GM12878 (cell line): ENCODE results near the gene TRABD2A. TPM values are rescaled to one million over a fixed set of nuclear protein-coding genes. Genes with fewer than 3 reads are reported as not detected.
A peak's percentile ranks its signal among the peaks of the same experiment; 100 is the strongest.

ENCODE experiments used
- ATAC-seq: fragments of 200-7000 bp; cut with Tn5 transposase; 3 replicates; pipeline ENCODE4 v1.9.1; 2020; ENCODE audit warnings: mild to moderate bottlenecking, moderate library complexity
- BruUV-seq: library from RNA; stranded (reverse); fragments of 400-500 nt; replicated peaks from 2 replicates; lab custom pipeline; 2021; lab: Mats Ljungman, UMichigan
- CTCF ChIA-PET: fragments of 300-600 bp; sonication (Branson Sonifier 250); formaldehyde crosslinking; extraction: SDS; loops from one replicate; lab custom pipeline; 2021; ENCODE audit warnings: inconsistent platforms; lab: Yijun Ruan, JAX
- POLR2A ChIA-PET: fragments of 350-600 bp; formaldehyde crosslinking; extraction: SDS; loops from one replicate; lab custom pipeline; 2021; ENCODE audit warnings: inconsistent platforms; lab: Charles Lee
- RAD21 ChIA-PET: fragments of 300-600 bp; sonication (Branson Sonifier 250); formaldehyde crosslinking; loops from one replicate; lab custom pipeline; 2023; ENCODE audit warnings: antibody characterized with exemption; ENCODE audit not compliant: unreplicated experiment; lab: Charles Lee
- SMC1A ChIA-PET: fragments of 300-600 bp; sonication (Branson Sonifier 250); formaldehyde crosslinking; loops from one replicate; lab custom pipeline; 2023; ENCODE audit not compliant: unreplicated experiment, uncharacterized antibody; lab: Charles Lee
- DNase-seq: peaks from one replicate; pipeline ENCODE4 v3.0.0-alpha.2; 2011; ENCODE audit warnings: low read depth, low spot score
- FAIRE-seq: peaks from 3 replicates; lab custom pipeline; 2011; peaks lifted over from hg19 to GRCh38; lab: Jason Lieb, UNC
- H2AFZ ChIP-seq: 2 replicates; pipeline ENCODE4 v1.6.0; 2011; ENCODE audit warnings: low read depth, low read length, control low read depth; ENCODE audit not compliant: control insufficient read depth
- H3K27ac ChIP-seq: 2 replicates; pipeline ENCODE4 v1.5.1; 2011; ENCODE audit warnings: control low read depth; ENCODE audit not compliant: control insufficient read depth, insufficient read depth
- H3K27me3 ChIP-seq, 2 experiments: replicated peaks in 1 of 2; 2 replicates each; pipeline versions ENCODE4 v1.6.0 to v1.6.1; 2011; ENCODE audit warnings: low read length in 1 of 2; ENCODE audit not compliant: control insufficient read depth in 2 of 2, insufficient read depth in 2 of 2
- H3K36me3 ChIP-seq, 2 experiments: 2 replicates each; pipeline ENCODE4 v1.5.1; 2011; ENCODE audit warnings: low read length in 1 of 2; ENCODE audit not compliant: control insufficient read depth in 2 of 2, insufficient read depth in 2 of 2
- H3K4me1 ChIP-seq: 2 replicates; pipeline ENCODE4 v1.6.1; 2011; ENCODE audit warnings: mild to moderate bottlenecking, low read length, moderate library complexity, mixed read lengths; ENCODE audit not compliant: control insufficient read depth, insufficient read depth
- H3K4me2 ChIP-seq: 2 replicates; pipeline ENCODE4 v1.6.0; 2011; ENCODE audit warnings: control low read depth; ENCODE audit not compliant: control insufficient read depth, insufficient read depth
- H3K4me3 ChIP-seq: fragments of 200-600 bp; sonication (generic); 2 replicates; pipeline ENCODE4 v1.5.1; 2016
- H3K79me2 ChIP-seq: 2 replicates; pipeline ENCODE4 v1.6.0; 2011; ENCODE audit warnings: low read length; ENCODE audit not compliant: control insufficient read depth, insufficient read depth
- H3K9ac ChIP-seq: 2 replicates; pipeline ENCODE4 v1.8.0; 2011; ENCODE audit warnings: low read length, control low read depth, mixed read lengths; ENCODE audit not compliant: control insufficient read depth, insufficient read depth
- H3K9me3 ChIP-seq: replicated peaks from 3 replicates; pipeline ENCODE4 v1.5.1; 2011; ENCODE audit warnings: mild to moderate bottlenecking, low read length; ENCODE audit not compliant: control insufficient read depth, insufficient read depth
- H4K20me1 ChIP-seq: 2 replicates; pipeline ENCODE4 v1.6.0; 2011; ENCODE audit not compliant: control insufficient read depth, insufficient read depth
- NFYB ChIP-seq: IDR thresholded peaks from 2 replicates; pipeline ENCODE4 v1.6.1; 2011; ENCODE audit warnings: low read depth, mild to moderate bottlenecking, low read length, improper control_type of control experiment, moderate library complexity; ENCODE audit not compliant: insufficient read depth
- NR2F1 ChIP-seq: fragments of 450-650 bp; conservative IDR thresholded peaks from 2 replicates; pipeline ENCODE4 v1.6.1; 2017; ENCODE audit warnings: mild to moderate bottlenecking
- RAD21 ChIP-seq: IDR thresholded peaks from 2 replicates; pipeline ENCODE4 v1.6.1; 2011; ENCODE audit warnings: mild to moderate bottlenecking, low read depth, low read length, moderate library complexity; ENCODE audit not compliant: insufficient read depth
- SMC3 ChIP-seq: IDR thresholded peaks from 2 replicates; pipeline ENCODE4 v1.6.1; 2011; ENCODE audit warnings: low read length, improper control_type of control experiment, borderline replicate concordance
- ZNF24 ChIP-seq: fragments of 450-650 bp; IDR thresholded peaks from 2 replicates; pipeline ENCODE4 v1.6.1; 2017; ENCODE audit warnings: antibody characterized with exemption, mild to moderate bottlenecking
- ZNF622 ChIP-seq: fragments of 450-650 bp; IDR thresholded peaks from 2 replicates; pipeline ENCODE4 v1.6.1; 2017; ENCODE audit warnings: mild to moderate bottlenecking, inconsistent platforms
- WGBS: methylation state at CpG from one replicate; pipeline ENCODE4 v1.1.6; 2016; ENCODE audit warnings: low lambda C conversion rate; ENCODE audit not compliant: insufficient replicate concordance, insufficient coverage; ENCODE audit errors: missing lambda C conversion rate; 5-methylcytosine and 5-hydroxymethylcytosine counted together
- in situ Hi-C: fragments of 300-500 bp; cut with MboI; formaldehyde crosslinking; loops from 9 replicates; pipeline ENCODE4 v1.14.3; 2018; ENCODE audit warnings: mixed read lengths
- intact Hi-C: fragments of 100-400 bp; cut with micrococcal nuclease; formaldehyde crosslinking; loops from one replicate; pipeline ENCODE4 v1.14.2; 2022; ENCODE audit not compliant: unreplicated experiment
- polyA plus RNA-seq, 11 experiments: library from polyadenylated mRNA; depleted of rRNA in 4 of 11; unstranded in 6 of 11; stranded (reverse) in 5 of 11; fragments of >200 nt; fragmentation: Nextera tagmentation in 4 of 11; fragmentation: Illumina TruSeq in 1 of 11; extraction: Ambion mirVana in 4 of 11; extraction: Trizol in 1 of 11; gene quantifications; 1 replicate in 1 of 11; 2 replicates in 10 of 11; pipeline versions ENCODE4 v1.2.1 to v1.2.3, GENCODE V29; 2011 to 2016; ENCODE audit warnings: inconsistent platforms in 2 of 11, missing spikeins in 2 of 11, low read depth in 1 of 11
- total RNA-seq, 4 experiments: library from RNA; depleted of rRNA in 3 of 4; stranded (reverse); fragments of >200 nt in 3 of 4; fragmentation: Illumina TruSeq in 1 of 4; extraction: Trizol in 1 of 4; gene quantifications; 2 replicates each; pipeline versions ENCODE4 v1.2.1 to v1.2.3, GENCODE V29; 2013 to 2021
- TF ChIP-seq, protein P1 (sequence below), 3 experiments: IDR thresholded peaks in 2 of 3; conservative IDR thresholded peaks in 1 of 3; 2 replicates each; pipeline ENCODE4 v1.5.1; 2011; ENCODE audit warnings: low read depth in 3 of 3, low read length in 3 of 3, mild to moderate bottlenecking in 3 of 3, control low read depth in 2 of 3, moderate library complexity in 2 of 3, inconsistent platforms in 1 of 3, mixed read lengths in 1 of 3; ENCODE audit not compliant: control insufficient read depth in 2 of 3, insufficient read depth in 1 of 3; ENCODE audit errors: extremely low read depth in 1 of 3
- TF ChIP-seq, protein P2 (sequence below): IDR thresholded peaks from 2 replicates; pipeline ENCODE4 v1.6.1; 2011; ENCODE audit warnings: low read depth, low read length, improper control_type of control experiment, borderline replicate concordance

Gene TRABD2A
- total and polyA plus RNA-seq, 10 of the 15 experiments (the other 5 are each of a cell fraction or from before 2014, with no cell fraction given), result 1.4 to 7.6 (median 4.1) TPM

DNA sequence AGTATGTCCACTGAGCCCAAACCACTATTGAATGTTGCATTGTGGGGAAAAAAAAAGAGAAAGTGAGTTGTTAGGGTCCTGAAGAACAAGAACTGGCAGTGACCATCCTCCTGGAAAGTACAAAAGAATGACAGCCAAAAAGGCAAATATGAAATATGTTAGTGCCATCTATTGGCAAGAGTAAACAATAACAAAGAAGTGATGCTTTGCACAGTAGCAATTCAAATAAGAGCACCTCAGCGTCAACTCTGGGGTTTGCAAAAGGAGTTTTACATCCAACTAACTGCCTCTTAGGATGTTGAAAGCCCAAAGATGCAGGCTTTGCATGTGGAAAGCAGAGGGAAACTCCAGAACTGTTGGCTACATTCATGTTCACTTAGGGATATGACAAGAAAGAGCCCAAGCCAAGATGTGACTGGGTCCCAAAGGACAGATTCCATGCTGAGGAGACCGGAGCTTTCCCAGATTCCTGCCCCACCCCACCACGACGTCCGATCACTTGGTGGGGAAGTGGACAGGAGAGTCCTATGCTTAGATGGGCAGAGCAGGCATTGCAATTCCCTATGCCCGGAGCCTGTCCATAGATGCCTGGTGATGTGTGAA, 15.6 kb downstream of the TRABD2A start:
- ChIA-PET RAD21 (interaction anchor here (0.7 to 1.6 kb wide), 5 partner anchors 13 to 368 kb away, joined by 3 to 8 read pairs (median 4); no protein-coding TSS in a partner anchor), SMC1A (interaction anchor here (1.0 to 2.3 kb wide), 6 partner anchors 60 to 422 kb away, joined by 3 to 7 read pairs (median 4); no protein-coding TSS in a partner anchor)
- ATAC-seq (peak; percentile 87), DNase-seq (no peak), FAIRE-seq (peak; percentile 90)
- no TSS peak for BruUV-seq
- intact Hi-C loops, result loop anchor here (1.0 to 2.0 kb wide), 2 partner anchors 124 to 370 kb away; no protein-coding TSS in a partner anchor
- no peak overlapping the region for H2AFZ ChIP-seq
- H3K27ac ChIP-seq, result no peak overlapping the region
- H3K4me2 ChIP-seq, result no peak overlapping the region
- H3K79me2 ChIP-seq, result no peaks in the 10 kb centered on the region
- TF ChIP-seq, protein P1, sequence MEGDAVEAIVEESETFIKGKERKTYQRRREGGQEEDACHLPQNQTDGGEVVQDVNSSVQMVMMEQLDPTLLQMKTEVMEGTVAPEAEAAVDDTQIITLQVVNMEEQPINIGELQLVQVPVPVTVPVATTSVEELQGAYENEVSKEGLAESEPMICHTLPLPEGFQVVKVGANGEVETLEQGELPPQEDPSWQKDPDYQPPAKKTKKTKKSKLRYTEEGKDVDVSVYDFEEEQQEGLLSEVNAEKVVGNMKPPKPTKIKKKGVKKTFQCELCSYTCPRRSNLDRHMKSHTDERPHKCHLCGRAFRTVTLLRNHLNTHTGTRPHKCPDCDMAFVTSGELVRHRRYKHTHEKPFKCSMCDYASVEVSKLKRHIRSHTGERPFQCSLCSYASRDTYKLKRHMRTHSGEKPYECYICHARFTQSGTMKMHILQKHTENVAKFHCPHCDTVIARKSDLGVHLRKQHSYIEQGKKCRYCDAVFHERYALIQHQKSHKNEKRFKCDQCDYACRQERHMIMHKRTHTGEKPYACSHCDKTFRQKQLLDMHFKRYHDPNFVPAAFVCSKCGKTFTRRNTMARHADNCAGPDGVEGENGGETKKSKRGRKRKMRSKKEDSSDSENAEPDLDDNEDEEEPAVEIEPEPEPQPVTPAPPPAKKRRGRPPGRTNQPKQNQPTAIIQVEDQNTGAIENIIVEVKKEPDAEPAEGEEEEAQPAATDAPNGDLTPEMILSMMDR (IDR thresholded peaks at IDR 0.05 in 2 of 3, conservative IDR thresholded peaks at IDR 0.05 in 1 of 3; ENCODE audit: control insufficient read depth in 2 of 3, extremely low read depth in 1 of 3, insufficient read depth in 1 of 3, low read depth in 3 of 3, low read length in 3 of 3), result peak; percentile 41 to 75 (median 61); a peak in 4 of 6 replicates
- TF ChIP-seq RAD21, result peak; percentile 73
- TF ChIP-seq SMC3, result peak; percentile 70; the same call in 1 of the 2 replicates
- 0 out of 2 replicates have a peak, but pooled peaks have one; percentile 6 for TF ChIP-seq ZNF24
- TF ChIP-seq, protein P2, sequence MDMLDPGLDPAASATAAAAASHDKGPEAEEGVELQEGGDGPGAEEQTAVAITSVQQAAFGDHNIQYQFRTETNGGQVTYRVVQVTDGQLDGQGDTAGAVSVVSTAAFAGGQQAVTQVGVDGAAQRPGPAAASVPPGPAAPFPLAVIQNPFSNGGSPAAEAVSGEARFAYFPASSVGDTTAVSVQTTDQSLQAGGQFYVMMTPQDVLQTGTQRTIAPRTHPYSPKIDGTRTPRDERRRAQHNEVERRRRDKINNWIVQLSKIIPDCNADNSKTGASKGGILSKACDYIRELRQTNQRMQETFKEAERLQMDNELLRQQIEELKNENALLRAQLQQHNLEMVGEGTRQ, result no peak
- TF ChIP-seq NFYB, result no peak
- TF ChIP-seq ZNF622, result no peak
- TF ChIP-seq NR2F1, result no peak
- TF ChIP-seq, all 136 proteins: peak for 4
- no peaks in the 10 kb centered on the region for H3K9me3 ChIP-seq
- no peaks in the 10 kb centered on the region for H3K4me1 ChIP-seq
- H3K36me3 ChIP-seq, result no peaks in the 10 kb centered on the region; a peak in 1 of 4 replicates
- in situ Hi-C loops, result no loop called here
- H3K27me3 ChIP-seq, result no peaks in the 10 kb centered on the region
- CTCF ChIA-PET, result interaction anchor here (0.6 to 2.5 kb wide), 10 partner anchors 15 to 380 kb away, joined by 3 to 9 read pairs (median 3); no protein-coding TSS in a partner anchor
- H3K9ac ChIP-seq, result no peak overlapping the region
- 31% methylated on average over 6 of the region's 6 CpGs for WGBS
- POLR2A ChIA-PET, result no interaction called here
- H4K20me1 ChIP-seq, result no peaks in the 10 kb centered on the region
- no peak overlapping the region for H3K4me3 ChIP-seq
